Umbilical cord (tissue), 2 donors: ENCODE measurements around the gene RTKN. TPM values are rescaled to one million over a fixed set of nuclear protein-coding genes. Genes with fewer than 3 reads are reported as not detected.
"Not testable (repeated sequence)": the region's sequence is repeated elsewhere in the genome, so short reads cannot be mapped to it uniquely, and the experiment has no call there.

Experiments
- DNase-seq: peaks from one replicate; pipeline ENCODE4 v3.0.0-alpha.2; 2015; ENCODE audit warnings: low spot score
- total RNA-seq: library from RNA; depleted of rRNA; stranded (reverse); fragments of >200 nt; gene quantifications from one replicate; pipeline ENCODE4 v1.2.3, GENCODE V29; 2014; ENCODE audit warnings: low replicate concordance; ENCODE audit not compliant: insufficient read depth

The RTKN gene
- total RNA-seq, 1 donor from 2014 or later = 17.3 TPM

GRCh38 chr2:74439373-74439772 lies 2.4 kb downstream of the RTKN start:
- DNase-seq = no peak

- no peak for DNase-seq
Observed at GRCh38 chr2:74438248-74438647, 3.5 kb downstream of the RTKN start.

- DNase-seq = no peak
Observed at GRCh38 chr2:74436848-74437695, 4.7 kb downstream of the RTKN start.

GRCh38 chr2:74436111-74436805 lies 5.5 kb downstream of the RTKN start:
- no peak for DNase-seq

GRCh38 chr2:74430502-74430901 lies 11.2 kb downstream of the RTKN start:
- DNase-seq = no peak

GRCh38 chr2:74429487-74430451 lies 12.0 kb downstream of the RTKN start:
- no peak for DNase-seq

- no peak for DNase-seq
Observed at GRCh38 chr2:74428675-74429074, 13.1 kb downstream of the RTKN start.

- DNase-seq = no peak
Observed at GRCh38 chr2:74427551-74427950, 14.2 kb downstream of the RTKN start.

GRCh38 chr2:74426181-74426758 lies 15.5 kb downstream of the RTKN start:
- no peak for DNase-seq

- DNase-seq = no peak
Observed at GRCh38 chr2:74425523-74425922, 16.2 kb downstream of the RTKN start.

GRCh38 chr2:74424995-74425406 lies 16.7 kb downstream of the RTKN start:
- DNase-seq = no peak

GRCh38 chr2:74424139-74424992 lies 17.4 kb downstream of the RTKN start:
- no peak for DNase-seq

GRCh38 chr2:74423231-74424095 lies 18.3 kb downstream of the RTKN start:
- DNase-seq = no peak

GRCh38 chr2:74421221-74421870 lies 20.4 kb downstream of the RTKN start, which contains the start of the genes C2orf81 and WDR54:
TSS of gene C2orf81 (minus strand) at chr2:74421619. CDS start at chr2:74421560, 59 bp downstream.
TSS of gene WDR54 (plus strand) at chr2:74421730. CDS start at chr2:74422154, 424 bp downstream.
- peak; percentile 88 for DNase-seq

GRCh38 chr2:74420443-74421103 lies 21.2 kb downstream of the RTKN start:
- DNase-seq = not testable (repeated sequence)

- DNase-seq = no peak
Observed at GRCh38 chr2:74420006-74420405, 21.7 kb downstream of the RTKN start.

GRCh38 chr2:74419345-74419744 lies 22.4 kb downstream of the RTKN start:
- no peak for DNase-seq

- no peak for DNase-seq
Observed at GRCh38 chr2:74418312-74418711, 23.4 kb downstream of the RTKN start.
